HG02678 (cell line): ENCODE results near the gene RPL36.
"Not testable (repeated sequence)": the region's sequence is repeated elsewhere in the genome, so short reads cannot be mapped to it uniquely, and the experiment has no call there.

ENCODE experiments used
- ATAC-seq: cut with Tn5 transposase; IDR thresholded peaks from one replicate; pipeline ENCODE4 v1.9.1; 2021; ENCODE audit warnings: mild to moderate bottlenecking, moderate library complexity; ENCODE audit not compliant: unreplicated experiment

The RPL36 gene

DNA sequence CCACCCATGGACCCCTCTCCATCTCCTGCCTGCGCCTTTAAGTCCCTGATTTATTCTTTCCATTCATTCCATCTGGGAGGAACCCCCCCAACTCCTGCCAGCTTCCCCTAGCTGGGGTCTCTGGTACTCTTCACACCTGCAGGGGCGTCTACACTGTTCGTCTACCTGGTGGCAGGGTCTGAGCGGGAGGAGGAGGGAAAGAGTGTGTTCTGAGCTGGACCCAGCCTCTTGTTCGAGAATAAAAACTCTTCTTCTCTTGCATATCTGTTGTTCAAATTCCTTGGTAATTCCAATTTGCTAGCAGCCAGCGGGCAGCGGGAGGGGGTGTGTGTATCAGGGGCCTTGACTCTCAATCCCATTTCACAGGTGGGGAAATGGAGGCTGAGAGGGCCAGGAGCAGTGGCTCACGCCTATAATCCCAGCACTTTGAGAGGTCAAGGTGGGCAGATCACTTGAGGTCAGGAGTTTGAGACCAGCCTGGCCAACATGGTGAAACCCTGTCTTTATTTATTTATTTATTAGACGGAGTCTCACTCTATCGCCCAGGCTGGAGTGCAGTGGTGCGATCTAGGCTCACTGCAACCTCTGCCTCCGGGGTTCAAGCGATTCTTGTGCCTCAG is 1.7 kb upstream of the RPL36 start:
- not testable (repeated sequence) for ATAC-seq

GRCh38 chr19:5690955-5691821 is 1.1 kb downstream of the RPL36 start:
- no peak for ATAC-seq

- ATAC-seq: no peak
These were observed 2.0 kb downstream of the RPL36 start for GRCh38 chr19:5691822-5692722.

DNA sequence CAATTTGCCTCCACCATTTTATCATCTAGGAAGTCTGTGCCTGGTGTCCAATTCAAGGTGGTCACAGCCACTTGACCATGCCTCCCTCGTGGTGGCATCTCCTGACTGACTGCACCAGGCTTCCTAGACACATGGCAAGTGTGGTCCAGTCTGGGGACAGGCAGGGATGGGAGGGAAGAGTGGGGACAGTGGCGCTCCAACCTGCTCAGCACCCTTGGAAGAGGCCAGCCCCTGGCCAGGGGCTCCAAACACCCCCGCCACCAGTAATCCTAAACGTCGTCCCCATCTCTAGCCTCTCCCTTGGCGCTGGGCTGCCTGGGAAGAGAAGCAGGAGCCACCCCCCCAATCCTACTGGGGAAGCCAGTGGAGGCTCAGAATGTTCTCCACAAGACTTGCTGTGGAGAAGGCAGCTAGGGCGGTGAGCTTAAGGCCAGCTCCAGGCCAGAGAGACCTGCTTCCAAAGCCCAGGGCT is 2.7 kb downstream of the RPL36 start:
- no peak for ATAC-seq

DNA sequence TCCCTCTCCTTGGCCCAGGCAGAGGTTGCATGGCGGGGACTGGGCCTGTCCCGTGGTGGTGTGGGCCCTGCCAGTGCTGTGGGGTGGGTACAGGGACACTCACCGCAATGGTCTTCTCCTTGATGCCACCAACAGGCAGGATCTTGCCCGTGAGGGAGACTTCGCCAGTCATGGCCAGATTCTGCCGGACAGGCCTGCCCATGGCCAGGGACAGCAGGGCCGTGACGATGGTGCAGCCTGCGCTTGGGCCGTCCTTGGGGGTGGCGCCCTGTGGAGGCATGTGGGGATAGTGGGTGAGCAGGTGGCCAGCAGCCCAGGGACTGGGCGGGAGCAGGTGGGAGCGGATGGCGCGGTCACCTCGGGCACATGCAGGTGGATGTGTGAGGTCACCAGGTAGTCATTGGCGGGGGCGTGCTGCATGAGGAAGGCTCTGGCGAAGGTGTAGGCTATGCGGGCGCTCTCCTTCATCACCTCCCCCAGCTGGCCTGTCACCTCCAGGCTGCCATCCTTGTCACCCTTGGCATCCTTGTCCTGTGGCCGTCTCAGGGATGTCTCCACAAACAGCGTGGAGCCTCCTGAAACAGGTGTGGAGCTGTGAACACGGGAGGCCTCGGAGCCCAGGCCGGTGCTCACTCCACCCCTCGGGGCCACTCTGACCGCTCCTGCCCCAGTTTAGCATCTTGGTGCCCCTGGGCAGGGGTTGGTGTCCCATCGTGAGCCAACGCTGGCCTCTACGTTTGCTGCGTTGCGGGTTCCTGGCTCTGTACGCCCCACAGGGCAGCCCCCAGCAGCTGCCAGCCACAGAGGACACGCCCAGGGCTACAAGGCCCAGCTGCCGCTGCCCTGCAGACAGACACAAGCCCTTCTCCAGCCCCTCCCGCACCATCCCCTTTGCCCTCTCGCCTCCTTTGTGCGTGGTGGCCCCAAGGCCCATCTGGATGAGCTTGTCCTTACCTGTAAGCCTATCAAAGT is 3.4 kb downstream of the RPL36 start:
- no peak for ATAC-seq

DNA sequence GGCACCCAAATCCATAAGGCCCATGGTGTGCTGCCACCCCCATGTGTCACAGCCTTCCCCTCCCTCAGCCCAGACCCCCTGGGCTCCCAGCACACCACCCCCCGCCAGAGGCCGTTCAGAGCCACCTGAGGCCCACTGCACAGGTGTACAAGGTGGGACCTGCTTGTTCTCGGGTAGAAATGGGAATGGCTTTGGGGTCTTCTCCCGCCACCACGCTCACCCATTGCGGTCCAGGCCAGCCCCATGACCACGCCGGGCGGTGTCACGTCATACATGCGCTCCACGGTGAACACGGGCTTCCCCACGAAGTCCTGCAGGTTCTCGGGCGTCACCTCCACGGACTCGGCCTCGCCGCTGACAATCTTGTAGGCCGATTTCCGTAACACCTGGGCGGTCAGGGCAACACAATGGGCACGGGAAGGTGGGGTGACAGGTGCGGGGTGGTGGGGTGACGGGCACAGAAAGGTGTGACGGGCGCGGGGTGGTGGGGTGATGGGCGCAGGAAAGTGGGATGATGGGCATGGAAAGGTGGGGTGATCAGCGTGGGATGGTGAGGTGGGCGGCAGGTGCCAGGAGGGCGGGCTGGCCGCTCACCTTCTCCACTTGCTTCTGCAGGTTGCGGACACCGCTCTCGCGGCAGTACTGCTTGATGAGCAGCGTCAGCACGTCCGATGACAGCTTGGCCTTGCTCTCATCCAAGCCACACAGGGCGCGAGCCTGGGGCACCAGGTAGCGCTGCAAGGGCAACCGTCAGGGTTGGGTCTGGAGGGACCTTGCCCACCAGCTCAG is 4.3 kb downstream of the RPL36 start:
- ATAC-seq: no peak

DNA sequence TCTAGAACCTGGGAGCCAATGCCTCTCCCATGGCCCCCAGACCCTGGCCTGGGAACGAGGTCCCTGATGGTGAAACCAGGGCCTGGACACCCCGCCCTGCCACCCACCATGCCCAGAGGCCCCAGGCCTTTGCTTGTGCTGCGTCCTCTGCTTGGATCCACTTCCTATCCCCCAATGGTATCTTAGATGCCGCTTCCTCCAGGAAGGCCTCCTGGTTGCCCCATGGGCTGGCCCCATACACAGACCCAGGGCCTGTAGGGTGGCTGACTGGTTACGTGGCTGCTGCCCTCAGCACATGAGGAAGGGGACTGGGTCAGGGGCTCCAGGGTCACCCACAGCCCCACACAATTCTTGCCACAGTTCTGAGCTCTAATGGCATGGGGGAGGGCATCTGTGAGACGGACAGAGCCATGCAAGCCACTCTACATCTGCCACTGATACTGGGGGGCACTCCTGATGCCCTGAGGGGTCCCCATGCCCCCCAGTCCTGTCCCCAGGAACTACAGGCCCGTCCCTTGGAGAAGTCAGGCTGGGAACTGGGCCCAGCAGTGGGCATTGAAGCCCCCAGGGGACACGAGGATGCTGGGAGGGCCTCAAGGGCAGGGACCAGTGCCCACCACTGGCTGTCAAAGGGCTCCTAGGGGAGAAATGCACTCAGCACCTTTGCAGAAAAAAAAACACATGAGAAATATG is 5.0 kb downstream of the RPL36 start:
- no peak for ATAC-seq

- no peak for ATAC-seq
These were observed 5.6 kb downstream of the RPL36 start for GRCh38 chr19:5695649-5696195.

- ATAC-seq: no peak
These were observed 6.3 kb downstream of the RPL36 start for GRCh38 chr19:5696196-5697021.

- ATAC-seq: no peak
These were observed 7.2 kb downstream of the RPL36 start for GRCh38 chr19:5697022-5697889.

GRCh38 chr19:5697890-5698634 is 8.0 kb downstream of the RPL36 start:
- ATAC-seq: no peak

DNA sequence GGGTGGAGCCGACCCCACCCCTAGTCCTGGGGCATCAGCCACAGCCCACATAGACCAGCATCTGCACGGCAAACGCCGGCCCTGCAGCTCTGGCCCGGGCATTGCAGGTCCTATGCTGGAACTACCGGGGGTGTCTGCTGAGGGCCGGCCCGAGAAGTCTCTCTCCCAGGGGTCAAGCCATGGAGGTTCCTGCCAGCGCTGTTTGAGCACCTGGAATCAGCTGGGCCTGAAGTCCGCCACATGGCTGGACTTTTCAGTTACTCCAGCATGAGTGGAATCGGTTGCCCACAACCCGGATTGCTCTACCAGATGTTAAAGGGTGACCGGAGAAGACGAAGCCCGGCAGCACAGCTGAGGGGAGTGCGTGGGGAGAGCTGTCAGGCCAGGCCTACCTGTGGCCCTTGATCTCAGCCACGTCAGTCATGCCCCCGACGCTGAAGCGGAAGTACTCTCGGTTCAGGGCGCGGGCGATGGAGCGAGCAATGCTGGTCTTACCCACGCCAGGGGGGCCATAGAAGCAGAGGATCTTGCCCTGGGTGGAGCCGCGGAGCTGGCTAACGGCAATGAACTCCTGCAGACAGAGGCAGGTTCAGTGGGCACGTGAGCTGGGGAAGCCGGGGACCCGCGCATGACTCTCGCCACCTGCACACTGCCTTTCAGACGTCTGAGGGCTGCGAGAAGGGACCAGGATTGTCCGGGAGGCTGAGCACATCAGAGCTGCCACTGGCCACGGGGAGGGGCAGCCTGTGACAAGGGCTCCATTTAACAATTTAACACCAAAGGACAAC is 8.7 kb downstream of the RPL36 start:
- no peak for ATAC-seq

DNA sequence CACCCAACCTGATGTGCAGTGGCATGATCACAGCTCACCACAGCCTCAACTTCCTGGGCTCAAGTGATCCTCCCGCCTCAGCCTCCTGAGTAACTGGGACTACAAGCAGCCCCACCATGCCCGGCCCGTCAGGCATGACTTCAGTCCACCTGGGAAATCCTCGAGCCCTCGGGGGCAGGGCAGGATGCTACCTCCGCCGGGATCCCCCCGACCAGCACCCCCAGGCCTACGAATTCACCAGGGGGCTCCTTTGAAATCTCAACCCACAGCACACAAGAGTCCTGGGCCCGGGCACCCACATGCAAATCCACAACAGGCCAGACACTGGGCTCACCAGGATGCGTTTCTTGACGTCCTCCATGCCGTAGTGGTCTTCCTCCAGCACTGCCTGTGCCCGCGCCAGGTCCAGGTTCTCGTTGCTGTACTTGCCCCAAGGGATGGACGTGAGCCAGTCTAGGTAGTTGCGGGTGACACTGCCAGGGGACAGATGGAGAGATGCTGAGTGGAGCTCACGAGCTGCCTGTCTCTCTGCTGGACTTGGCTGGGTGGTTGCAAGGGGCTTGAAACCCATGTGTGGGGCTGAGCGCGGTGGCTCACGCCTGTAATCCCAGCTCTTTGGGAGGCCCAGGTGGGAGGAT is 10.5 kb downstream of the RPL36 start:
- ATAC-seq: no peak

DNA sequence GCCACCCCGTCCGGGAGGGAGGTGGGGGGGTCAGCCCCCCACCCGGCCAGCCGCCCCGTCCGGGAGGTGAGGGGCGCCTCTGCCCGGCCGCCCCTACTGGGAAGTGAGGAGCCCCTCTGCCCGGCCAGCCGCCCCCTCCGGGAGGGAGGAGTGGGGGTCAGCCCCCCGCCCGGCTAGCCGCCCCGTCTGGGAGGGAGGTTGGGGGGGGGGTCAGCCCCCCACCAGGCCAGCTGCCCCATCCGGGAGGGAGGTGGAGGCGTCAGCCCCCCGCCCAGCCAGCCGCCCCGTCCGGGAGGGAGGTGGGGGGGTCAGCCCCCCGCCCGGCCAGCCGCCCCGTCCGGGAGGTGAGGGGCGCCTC is 11.9 kb downstream of the RPL36 start:
- ATAC-seq: not testable (repeated sequence)
